Tibial artery (tissue), 4 donors: ENCODE data around the gene BMP6.
A peak's percentile ranks its signal among the peaks of the same experiment; 100 is the strongest.

ENCODE experiments used
- DNase-seq, 2 donors: peaks; one replicate each; pipeline ENCODE4 v3.0.0-alpha.2; 2019
- H3K27ac ChIP-seq, 2 donors: fragments of 200-600 bp; sonication (generic) in 1 of 2; 1 replicate in 1 of 2; 2 replicates in 1 of 2; pipeline ENCODE4 v1.5.1; 2018 to 2019; ENCODE audit warnings: mild to moderate bottlenecking in 1 of 2
- H3K27me3 ChIP-seq, 2 donors: fragments of 200-600 bp; sonication (generic) in 1 of 2; one replicate each; pipeline versions ENCODE4 v1.5.1 to v1.6.0; 2016 to 2019
- H3K36me3 ChIP-seq, 3 donors: fragments of 200-600 bp; sonication (generic) in 2 of 3; one replicate each; pipeline ENCODE4 v1.5.1; 2016 to 2019; ENCODE audit warnings: mild to moderate bottlenecking in 2 of 3
- H3K4me1 ChIP-seq, 4 donors: fragments of 200-600 bp; sonication (generic) in 2 of 4; 1 replicate in 3 of 4; 2 replicates in 1 of 4; pipeline ENCODE4 v1.5.1; 2016 to 2019
- H3K4me3 ChIP-seq, 2 donors: fragments of 200-600 bp; sonication (generic) in 1 of 2; 1 replicate in 1 of 2; 2 replicates in 1 of 2; pipeline ENCODE4 v1.5.1; 2018 to 2019; ENCODE audit warnings: mild to moderate bottlenecking in 2 of 2
- H3K9me3 ChIP-seq, 3 donors: fragments of 200-600 bp; sonication (generic) in 1 of 3; one replicate each; pipeline ENCODE4 v1.5.1; 2016 to 2019
- CTCF ChIP-seq, 2 experiments: fragments of 200-600 bp in 1 of 2; fragments of 450-650 bp in 1 of 2; IDR thresholded peaks; one replicate each; pipeline ENCODE4 v1.5.1; 2017 to 2019; ENCODE audit warnings: antibody characterized with exemption in 2 of 2, mild to moderate bottlenecking in 1 of 2, moderate library complexity in 1 of 2
- intact Hi-C: fragments of 100-400 bp; cut with DNase I; formaldehyde crosslinking; loops from one replicate; pipeline ENCODE4 v1.15.0; 2023; ENCODE audit warnings: low total_unique reads

BMP6 gene

DNA sequence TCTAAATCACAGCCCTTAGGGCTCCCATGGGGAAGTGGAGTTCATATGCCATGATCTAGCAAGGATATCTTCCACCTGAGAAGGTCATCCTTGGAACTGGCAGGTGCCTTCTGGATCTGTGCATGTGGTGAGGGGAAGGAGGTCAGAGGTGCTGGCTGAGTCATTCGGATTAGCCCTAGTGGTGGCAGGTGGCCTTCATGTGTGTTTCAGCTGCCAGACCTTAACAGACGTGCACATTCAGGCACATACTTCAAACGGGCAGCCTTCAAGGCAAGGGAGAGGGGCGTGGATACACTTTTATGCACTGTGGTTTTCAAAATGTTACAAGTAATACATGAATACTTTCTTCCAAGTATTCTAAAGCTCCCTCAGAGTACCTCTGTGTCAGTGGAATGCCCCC, 51.2 kb downstream of the BMP6 start:
- Histone ChIP-seq H3K27me3 (no peaks in the 10 kb centered on the region), H3K4me1 (no peaks in the 10 kb centered on the region), H3K4me3 (no peak overlapping the region), H3K27ac (no peak overlapping the region), H3K9me3 (no peaks in the 10 kb centered on the region), H3K36me3 (no peaks in the 10 kb centered on the region)
- no peak for TF ChIP-seq CTCF (IDR thresholded peaks at IDR 0.05)
- DNase-seq, result no peak
- intact Hi-C loops, result no loop called here

- Histone ChIP-seq H3K27ac (no peak overlapping the region), H3K36me3 (no peaks in the 10 kb centered on the region), H3K4me3 (no peak overlapping the region), H3K27me3 (no peaks in the 10 kb centered on the region), H3K4me1 (peaks cover 0 to 14% (median 4%) of the 10 kb centered on the region in 4 donors), H3K9me3 (no peaks in the 10 kb centered on the region)
- intact Hi-C loops, result no loop called here
- DNase-seq, result no peak
- no peak for TF ChIP-seq CTCF (IDR thresholded peaks at IDR 0.05)
Measured at GRCh38 chr6:7781240-7781639, 55.3 kb downstream of the BMP6 start.

- Histone ChIP-seq H3K27me3 (no peaks in the 10 kb centered on the region), H3K4me3 (no peak overlapping the region), H3K36me3 (no peaks in the 10 kb centered on the region), H3K4me1 (peaks cover 0 to 34% (median 10%) of the 10 kb centered on the region in 4 donors), H3K27ac (no peak overlapping the region), H3K9me3 (no peaks in the 10 kb centered on the region)
- intact Hi-C loops, result no loop called here
- DNase-seq, result no peak
- TF ChIP-seq CTCF (IDR thresholded peaks at IDR 0.05), result no peak
Measured at GRCh38 chr6:7784248-7784647, 58.3 kb downstream of the BMP6 start.

GRCh38 chr6:7784706-7785105, 58.8 kb downstream of the BMP6 start:
- Histone ChIP-seq H3K4me1 (peaks cover 0 to 34% (median 10%) of the 10 kb centered on the region in 4 donors), H3K27me3 (no peaks in the 10 kb centered on the region), H3K9me3 (no peaks in the 10 kb centered on the region), H3K36me3 (no peaks in the 10 kb centered on the region), H3K4me3 (no peak overlapping the region), H3K27ac (no peak overlapping the region)
- DNase-seq, result no peak
- no peak for TF ChIP-seq CTCF (IDR thresholded peaks at IDR 0.05)
- intact Hi-C loops, result no loop called here

DNA sequence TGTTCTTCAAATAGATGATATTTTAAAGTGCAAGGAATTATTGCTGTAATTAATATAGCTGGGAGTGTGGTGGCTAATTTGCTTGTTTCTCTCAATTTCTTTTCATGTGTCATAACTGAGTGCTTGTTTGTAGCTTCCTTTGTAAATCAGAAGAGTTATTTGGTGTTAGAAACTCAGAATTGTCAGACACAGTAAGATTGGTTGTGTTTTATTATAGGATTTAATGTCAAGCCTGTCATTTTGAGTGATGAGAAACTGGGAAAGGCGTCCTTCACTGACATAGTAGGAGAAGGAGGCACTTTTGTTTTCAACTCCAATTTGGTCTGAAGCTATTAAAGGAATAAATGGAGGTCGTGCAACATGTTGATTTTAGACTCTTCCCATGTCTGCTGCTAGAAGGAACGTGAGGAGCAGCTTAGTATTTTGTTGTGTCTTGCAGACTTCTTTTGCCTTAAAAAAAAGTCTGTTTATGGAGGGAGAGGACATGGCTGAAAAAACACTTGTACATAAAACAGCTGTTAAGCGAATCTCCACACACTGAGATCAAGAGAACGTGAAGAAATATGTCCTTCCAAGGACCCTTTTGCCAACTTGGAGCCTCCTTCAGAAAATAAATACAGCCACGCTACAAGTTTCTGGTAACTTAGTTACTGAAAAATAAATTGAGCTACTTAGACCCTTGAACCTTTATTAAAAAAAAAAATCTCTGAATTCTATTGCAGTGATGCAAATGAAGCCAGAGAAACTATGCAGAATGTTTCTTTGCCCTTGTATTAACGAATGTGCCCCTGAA, 59.5 kb downstream of the BMP6 start:
- no peak for DNase-seq
- Histone ChIP-seq H3K36me3 (no peaks in the 10 kb centered on the region), H3K27ac (peak overlapping the region in 1 of 2 donors; percentile 63), H3K4me1 (peaks cover 0 to 34% (median 10%) of the 10 kb centered on the region in 4 donors), H3K27me3 (no peaks in the 10 kb centered on the region), H3K4me3 (no peak overlapping the region), H3K9me3 (no peaks in the 10 kb centered on the region)
- intact Hi-C loops, result no loop called here
- no peak for TF ChIP-seq CTCF (IDR thresholded peaks at IDR 0.05)
